Peyer's patch (tissue), 4 donors: ENCODE results near the gene SOX12.

Source experiments
- CTCF ChIP-seq, 6 experiments: fragments of 450-650 bp in 4 of 6; fragments of 200-600 bp in 2 of 6; sonication (generic) in 1 of 6; IDR thresholded peaks; one replicate each; pipeline ENCODE4 v1.5.1; 2017 to 2019; ENCODE audit warnings: antibody characterized with exemption in 6 of 6, mild to moderate bottlenecking in 3 of 6, moderate library complexity in 1 of 6
- POLR2A ChIP-seq, 2 donors: fragments of 450-650 bp; IDR thresholded peaks; one replicate each; pipeline ENCODE4 v1.5.1; 2017; ENCODE audit warnings: antibody characterized with exemption in 2 of 2, mild to moderate bottlenecking in 2 of 2, moderate library complexity in 2 of 2

- TF ChIP-seq CTCF (IDR thresholded peaks at IDR 0.05) (peak; percentile 64 to 98 (median 92)), POLR2A (IDR thresholded peaks at IDR 0.05) (no peak)
Measured at GRCh38 chr20:354298-354977, 29.1 kb downstream of the SOX12 start.
